Measurements from ENCODE around the gene RBM10.

Gene RBM10

DNA sequence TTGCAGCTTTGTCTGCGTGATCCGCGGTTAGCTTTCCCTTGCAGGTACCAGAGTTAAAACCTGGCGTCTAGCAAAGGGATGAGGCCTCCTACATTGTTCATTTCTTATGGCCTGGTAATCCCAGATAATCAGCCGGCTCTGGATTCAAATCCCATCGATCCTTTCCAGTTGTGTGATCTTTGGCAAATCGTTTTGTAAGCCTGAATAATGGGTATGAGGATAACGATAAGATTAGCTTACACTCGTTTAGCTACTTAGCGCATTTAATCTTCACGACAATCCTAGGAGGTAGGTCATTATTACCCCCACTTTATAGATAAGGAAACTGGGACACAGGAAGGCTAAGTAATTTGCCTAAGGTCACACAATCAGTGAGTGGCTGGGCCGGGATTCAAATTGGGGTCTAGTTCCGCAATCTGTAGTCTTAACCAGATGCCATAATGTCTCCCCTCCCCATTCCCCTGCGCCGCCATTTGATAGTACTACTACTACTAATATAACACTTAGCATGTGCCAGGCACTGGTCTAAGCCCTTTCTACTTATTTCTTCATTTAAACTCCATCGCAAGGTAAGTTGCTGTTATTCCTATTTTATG is 46.9 kb downstream of the RBM10 start:
- Mint-ChIP-seq H3K36me3 (ENCODE audit: low read depth) (peaks cover 49% of the 10 kb centered on the region), H3K4me1 (ENCODE audit: low read depth) (peaks cover 38% of the 10 kb centered on the region), H3K27ac (no peak overlapping the region), H3K9me3 (no peaks in the 10 kb centered on the region), H3K27me3 (no peaks in the 10 kb centered on the region), H3K4me3 (peak overlapping the region; percentile 95)
- intact Hi-C loops (cut with micrococcal nuclease): loop anchor here (5.0 to 10.0 kb wide), 2 partner anchors 123 to 835 kb away; no protein-coding TSS in a partner anchor

DNA sequence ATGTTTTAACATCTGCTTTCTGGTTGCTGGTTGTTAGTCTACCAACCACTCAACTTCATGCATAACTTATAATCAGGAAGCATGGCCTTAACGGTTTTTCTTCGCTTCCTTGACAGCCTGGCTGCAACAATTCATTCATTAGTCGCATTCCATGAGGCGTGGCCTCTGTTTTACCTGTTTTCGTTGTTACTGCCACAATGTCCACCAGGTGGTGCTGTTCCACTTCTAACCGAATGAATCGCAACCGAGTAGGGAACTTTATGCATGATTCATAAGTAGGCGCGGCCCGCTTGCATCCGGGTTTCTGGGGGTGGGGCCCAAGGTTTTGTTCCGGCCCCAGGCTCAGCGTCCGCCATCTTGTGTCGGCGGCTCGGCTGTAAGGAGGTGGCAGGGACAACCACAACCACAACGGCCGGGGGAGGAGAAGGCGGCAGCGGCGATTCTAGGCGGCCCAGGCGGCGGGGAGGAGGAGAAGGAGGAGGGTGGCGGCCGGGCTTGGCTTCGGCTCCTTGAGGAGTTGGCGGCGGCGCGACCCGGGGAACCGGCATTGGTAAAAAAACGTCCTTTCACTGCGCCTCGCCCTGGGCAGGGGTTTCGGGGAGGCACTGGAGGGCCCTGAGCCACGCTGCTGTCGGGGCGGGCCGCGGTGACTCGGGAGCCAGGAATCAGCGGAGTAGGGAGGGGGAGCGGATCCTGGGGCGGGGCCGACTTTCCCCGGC is 48.6 kb downstream of the RBM10 start, which contains the start of gene UBA1:
Gene UBA1 (plus strand): TSS at position 355 of the 719 bp plus-strand sequence. CDS start 4,974 bp downstream, outside the sequence.
- Mint-ChIP-seq H3K27me3 (no peaks in the 10 kb centered on the region), H3K4me3 (peak within 1 kb of the TSS; percentile 89), H3K9me3 (no peaks in the 10 kb centered on the region), H3K4me1 (ENCODE audit: low read depth) (peaks cover 45% of the 10 kb centered on the region), H3K36me3 (ENCODE audit: low read depth) (peaks cover 58% of the 10 kb centered on the region), H3K27ac (peak within 1 kb of the TSS; percentile 95)
- intact Hi-C loops (cut with micrococcal nuclease): loop anchor here (1.0 to 10.0 kb wide), 4 partner anchors 121 to 834 kb away; no protein-coding TSS in a partner anchor

DNA sequence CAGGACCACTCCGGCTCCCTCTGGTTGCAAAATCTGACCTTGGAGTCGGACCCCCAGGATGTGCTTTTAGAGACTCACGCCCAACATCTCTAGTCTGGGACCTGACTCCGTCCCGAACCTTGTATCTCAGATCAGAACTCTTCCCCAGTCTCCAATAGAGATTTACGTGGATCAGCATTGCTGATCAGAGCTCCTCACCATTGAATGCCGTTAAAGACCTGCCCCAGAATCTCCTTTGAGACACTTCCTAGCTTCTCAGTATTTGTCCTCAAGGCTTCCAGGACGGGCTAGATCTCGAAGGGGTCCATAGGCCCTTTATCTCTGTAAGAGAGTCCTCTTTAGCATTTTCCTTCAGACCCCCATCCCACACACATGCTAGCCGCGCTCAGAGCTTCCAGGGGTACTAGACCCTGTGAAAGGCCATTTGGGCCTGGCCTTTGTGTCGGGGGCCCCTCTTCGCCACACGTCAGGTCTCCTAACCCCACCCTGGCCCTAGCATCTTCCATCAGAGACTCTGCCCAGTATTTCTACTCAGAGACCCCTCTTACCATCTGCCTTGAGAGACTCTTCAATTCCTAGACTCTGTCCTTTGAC is 49.3 kb downstream of the RBM10 start:
- peak overlapping the region; percentile 89 for H3K4me3 Mint-ChIP-seq
- H3K27ac Mint-ChIP-seq: peak overlapping the region; percentile 95
- intact Hi-C loops (cut with micrococcal nuclease): loop anchor here (5.0 to 10.0 kb wide), 2 partner anchors 121 to 833 kb away; no protein-coding TSS in a partner anchor
- H3K36me3 Mint-ChIP-seq (ENCODE audit: low read depth): peaks cover 64% of the 10 kb centered on the region
- no peaks in the 10 kb centered on the region for H3K9me3 Mint-ChIP-seq
- no peaks in the 10 kb centered on the region for H3K27me3 Mint-ChIP-seq
- H3K4me1 Mint-ChIP-seq (ENCODE audit: low read depth): peaks cover 45% of the 10 kb centered on the region

DNA sequence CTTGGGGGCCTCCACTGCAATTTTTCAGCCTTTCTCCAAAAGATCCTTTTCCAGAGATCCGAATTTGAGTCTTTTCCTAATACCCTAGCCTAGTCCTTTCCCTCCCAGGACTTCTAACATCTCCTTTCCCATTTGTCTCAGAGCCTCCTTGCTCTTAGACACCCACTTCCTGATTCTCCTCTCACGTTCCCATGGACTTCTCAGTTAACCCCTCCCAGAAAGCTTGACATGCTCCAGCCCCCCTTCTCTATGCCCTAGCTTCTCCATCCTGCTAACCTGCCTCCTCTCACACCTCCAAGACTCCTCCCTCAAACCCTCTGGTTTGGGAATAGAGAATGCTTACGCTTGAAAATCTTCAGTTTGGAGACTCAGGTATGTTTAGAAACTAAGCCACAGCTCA is 51.1 kb downstream of the RBM10 start:
- Mint-ChIP-seq H3K4me1 (ENCODE audit: low read depth) (peaks cover 37% of the 10 kb centered on the region), H3K9me3 (no peaks in the 10 kb centered on the region)
- intact Hi-C loops (cut with micrococcal nuclease): loop anchor here (10.0 kb wide), 1 partner anchor 119 kb away; no protein-coding TSS in a partner anchor

GRCh38 chrX:47197526-47197925 is 52.5 kb downstream of the RBM10 start:
- intact Hi-C loops (cut with micrococcal nuclease): loop anchor here (10.0 kb wide), 1 partner anchor 117 kb away; no protein-coding TSS in a partner anchor
- H3K9me3 Mint-ChIP-seq: no peaks in the 10 kb centered on the region
- no peaks in the 10 kb centered on the region for H3K27me3 Mint-ChIP-seq
- peak overlapping the region; percentile 17 for H3K4me3 Mint-ChIP-seq
- peaks cover 89% of the 10 kb centered on the region for H3K36me3 Mint-ChIP-seq (ENCODE audit: low read depth)
- H3K27ac Mint-ChIP-seq: no peak overlapping the region
- H3K4me1 Mint-ChIP-seq (ENCODE audit: low read depth): peaks cover 35% of the 10 kb centered on the region

More for the DNA sequence above, 51.1 kb downstream of the RBM10 start:
- Mint-ChIP-seq H3K27me3 (no peaks in the 10 kb centered on the region), H3K27ac (peak overlapping the region; percentile 67), H3K36me3 (ENCODE audit: low read depth) (peaks cover 76% of the 10 kb centered on the region), H3K4me3 (peak overlapping the region; percentile 64)

- Mint-ChIP-seq H3K27ac (no peak overlapping the region), H3K9me3 (no peaks in the 10 kb centered on the region), H3K4me3 (no peak overlapping the region), H3K36me3 (ENCODE audit: low read depth) (peaks cover 96% of the 10 kb centered on the region), H3K4me1 (ENCODE audit: low read depth) (peaks cover 35% of the 10 kb centered on the region), H3K27me3 (no peaks in the 10 kb centered on the region)
- intact Hi-C loops (cut with micrococcal nuclease): loop anchor here (10.0 kb wide), 1 partner anchor 117 kb away; no protein-coding TSS in a partner anchor
These were observed 53.1 kb downstream of the RBM10 start for GRCh38 chrX:47198026-47198686.

- Mint-ChIP-seq H3K27me3 (no peaks in the 10 kb centered on the region), H3K36me3 (ENCODE audit: low read depth) (peaks cover 98% of the 10 kb centered on the region), H3K27ac (no peak overlapping the region), H3K4me1 (ENCODE audit: low read depth) (peaks cover 35% of the 10 kb centered on the region), H3K4me3 (no peak overlapping the region), H3K9me3 (no peaks in the 10 kb centered on the region)
- intact Hi-C loops (cut with micrococcal nuclease): loop anchor here (10.0 kb wide), 1 partner anchor 116 kb away; no protein-coding TSS in a partner anchor
These were observed 53.7 kb downstream of the RBM10 start for GRCh38 chrX:47198687-47199080.

DNA sequence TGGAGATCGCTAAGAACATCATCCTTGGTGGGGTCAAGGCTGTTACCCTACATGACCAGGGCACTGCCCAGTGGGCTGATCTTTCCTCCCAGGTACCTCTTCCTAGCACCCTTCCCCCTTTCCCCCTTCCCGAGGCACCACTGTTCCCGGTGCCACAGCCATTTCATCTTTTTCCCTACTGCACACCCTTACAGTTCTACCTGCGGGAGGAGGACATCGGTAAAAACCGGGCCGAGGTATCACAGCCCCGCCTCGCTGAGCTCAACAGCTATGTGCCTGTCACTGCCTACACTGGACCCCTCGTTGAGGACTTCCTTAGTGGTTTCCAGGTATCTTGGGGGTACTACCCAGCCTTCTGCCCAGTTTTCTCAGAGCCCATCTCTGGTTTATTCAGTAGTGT is 54.3 kb downstream of the RBM10 start:
- Mint-ChIP-seq H3K4me1 (ENCODE audit: low read depth) (peaks cover 34% of the 10 kb centered on the region), H3K27me3 (no peaks in the 10 kb centered on the region), H3K4me3 (no peak overlapping the region), H3K27ac (no peak overlapping the region), H3K9me3 (no peaks in the 10 kb centered on the region), H3K36me3 (ENCODE audit: low read depth) (peaks cover 99% of the 10 kb centered on the region)
- intact Hi-C loops (cut with micrococcal nuclease): loop anchor here (10.0 kb wide), 1 partner anchor 116 kb away; no protein-coding TSS in a partner anchor

DNA sequence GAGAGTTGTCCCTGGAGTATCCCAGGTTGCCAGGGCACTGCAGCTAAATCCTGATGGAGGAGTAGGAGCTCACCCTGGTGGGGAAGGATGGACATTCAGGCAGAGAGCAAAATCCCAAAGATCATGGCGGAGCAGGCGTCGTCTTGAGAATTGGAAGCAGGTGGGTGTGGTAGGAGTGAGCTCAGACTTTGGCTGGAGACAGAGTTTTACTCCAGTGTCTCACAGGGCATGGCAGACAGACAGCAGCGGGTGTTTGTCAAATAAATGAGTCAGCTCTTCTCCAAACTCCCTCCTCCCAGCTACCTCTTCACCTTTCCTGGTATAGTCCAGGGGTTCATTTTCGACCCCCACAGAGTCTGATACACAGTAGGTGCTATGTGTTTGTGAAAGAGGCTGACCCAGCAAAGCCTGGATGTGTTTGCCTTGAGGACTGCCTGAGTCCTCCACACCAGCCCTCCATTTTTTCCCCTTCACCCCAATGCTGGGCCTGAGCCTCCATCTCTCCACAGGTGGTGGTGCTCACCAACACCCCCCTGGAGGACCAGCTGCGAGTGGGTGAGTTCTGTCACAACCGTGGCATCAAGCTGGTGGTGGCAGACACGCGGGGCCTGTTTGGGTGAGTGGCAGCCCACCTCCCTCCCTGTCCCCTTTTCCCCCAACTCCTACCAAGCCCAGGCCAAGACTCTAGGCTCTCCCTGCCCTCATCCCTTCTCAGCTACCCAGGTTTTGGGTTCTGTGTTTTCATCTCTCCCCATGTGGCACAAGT is 55.5 kb downstream of the RBM10 start:
- Mint-ChIP-seq H3K36me3 (ENCODE audit: low read depth) (peaks cover 99% of the 10 kb centered on the region), H3K9me3 (no peaks in the 10 kb centered on the region), H3K27me3 (no peaks in the 10 kb centered on the region), H3K27ac (no peak overlapping the region), H3K4me3 (no peak overlapping the region), H3K4me1 (ENCODE audit: low read depth) (peaks cover 21% of the 10 kb centered on the region)
- intact Hi-C loops (cut with micrococcal nuclease): no loop called here

GRCh38 chrX:47201345-47201944 is 56.4 kb downstream of the RBM10 start:
- H3K27ac Mint-ChIP-seq: no peak overlapping the region
- intact Hi-C loops (cut with micrococcal nuclease): no loop called here
- no peaks in the 10 kb centered on the region for H3K27me3 Mint-ChIP-seq
- no peaks in the 10 kb centered on the region for H3K9me3 Mint-ChIP-seq
- H3K36me3 Mint-ChIP-seq (ENCODE audit: low read depth): peaks cover 99% of the 10 kb centered on the region
- H3K4me1 Mint-ChIP-seq (ENCODE audit: low read depth): peaks cover 12% of the 10 kb centered on the region
- H3K4me3 Mint-ChIP-seq: no peak overlapping the region

GRCh38 chrX:47202316-47202715 is 57.3 kb downstream of the RBM10 start:
- intact Hi-C loops (cut with micrococcal nuclease): no loop called here

GRCh38 chrX:47202877-47203276 is 57.9 kb downstream of the RBM10 start:
- H3K36me3 Mint-ChIP-seq (ENCODE audit: low read depth): peaks cover 98% of the 10 kb centered on the region
- H3K4me3 Mint-ChIP-seq: no peak overlapping the region
- no peaks in the 10 kb centered on the region for H3K4me1 Mint-ChIP-seq (ENCODE audit: low read depth)
- intact Hi-C loops (cut with micrococcal nuclease): no loop called here
- H3K27ac Mint-ChIP-seq: no peak overlapping the region
- no peaks in the 10 kb centered on the region for H3K27me3 Mint-ChIP-seq
- no peaks in the 10 kb centered on the region for H3K9me3 Mint-ChIP-seq

More at GRCh38 chrX:47202316-47202715, 57.3 kb downstream of the RBM10 start:
- Mint-ChIP-seq H3K27me3 (no peaks in the 10 kb centered on the region), H3K9me3 (no peaks in the 10 kb centered on the region), H3K36me3 (ENCODE audit: low read depth) (peaks cover 99% of the 10 kb centered on the region), H3K4me1 (ENCODE audit: low read depth) (peaks cover 4% of the 10 kb centered on the region), H3K27ac (no peak overlapping the region), H3K4me3 (no peak overlapping the region)

DNA sequence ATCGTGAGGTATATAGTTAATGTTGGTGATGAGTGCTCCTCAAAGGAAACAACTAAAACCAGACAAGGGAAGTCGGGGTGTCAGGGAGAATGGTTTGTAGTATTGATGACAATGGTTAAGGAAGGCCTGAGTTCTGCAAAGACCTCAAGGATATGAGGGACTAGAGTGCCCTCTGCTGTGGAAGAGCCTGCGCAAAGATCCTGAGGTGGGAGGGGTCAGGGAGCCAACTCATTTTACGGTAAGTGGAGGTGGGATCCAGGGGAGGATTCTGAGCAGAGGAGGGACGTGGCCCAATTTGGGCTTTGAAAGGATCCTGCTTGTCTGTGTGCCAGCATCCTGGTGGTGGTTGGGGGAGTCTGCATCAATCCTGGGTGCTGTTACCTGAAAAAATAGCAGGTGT is 59.9 kb downstream of the RBM10 start:
- Mint-ChIP-seq H3K36me3 (ENCODE audit: low read depth) (peaks cover 98% of the 10 kb centered on the region), H3K9me3 (no peaks in the 10 kb centered on the region), H3K4me1 (ENCODE audit: low read depth) (no peaks in the 10 kb centered on the region), H3K4me3 (no peak overlapping the region), H3K27me3 (no peaks in the 10 kb centered on the region), H3K27ac (no peak overlapping the region)
- intact Hi-C loops (cut with micrococcal nuclease): no loop called here

Measured in dendritic cell treated with granulocyte-macrophage colony-stimulating factor and Interleukin-4, amounts not matched to agents 40 ng/mL and 50 ng/mL, for 4 days (primary cell).